HG03469 (cell line): Measurements from ENCODE around the gene NANOS2.
"Not testable (repeated sequence)": the region's sequence is repeated elsewhere in the genome, so short reads cannot be mapped to it uniquely, and the experiment has no call there.

Experiments used
- ATAC-seq: cut with Tn5 transposase; IDR thresholded peaks from one replicate; pipeline ENCODE4 v1.9.1; 2021; ENCODE audit warnings: mild to moderate bottlenecking, moderate library complexity, moderate number of reproducible peaks; ENCODE audit not compliant: unreplicated experiment

Gene NANOS2

GRCh38 chr19:45895983-45896599 lies 18.5 kb downstream of the NANOS2 start:
- ATAC-seq: not testable (repeated sequence)

- no peak for ATAC-seq
These were observed 19.0 kb downstream of the NANOS2 start for GRCh38 chr19:45895519-45895972.

- no peak for ATAC-seq
These were observed 23.7 kb downstream of the NANOS2 start for GRCh38 chr19:45890877-45891276.

GRCh38 chr19:45889210-45889885 lies 25.2 kb downstream of the NANOS2 start:
- no peak for ATAC-seq

GRCh38 chr19:45887200-45887710 lies 27.3 kb downstream of the NANOS2 start:
- no peak for ATAC-seq

GRCh38 chr19:45886427-45887199 lies 28.0 kb downstream of the NANOS2 start:
- ATAC-seq: no peak

GRCh38 chr19:45885556-45886426 lies 28.8 kb downstream of the NANOS2 start, which contains the start of gene IRF2BP1:
TSS of gene IRF2BP1 (minus strand) at chr19:45886141. CDS start at chr19:45885774, 367 bp downstream.
- no peak for ATAC-seq

- no peak for ATAC-seq
These were observed 29.7 kb downstream of the NANOS2 start for GRCh38 chr19:45884682-45885555.

GRCh38 chr19:45883881-45884681 lies 30.5 kb downstream of the NANOS2 start:
- no peak for ATAC-seq

GRCh38 chr19:45883586-45883880 lies 31.0 kb downstream of the NANOS2 start:
- no peak for ATAC-seq

GRCh38 chr19:45882652-45883585 lies 31.7 kb downstream of the NANOS2 start:
- ATAC-seq: no peak

GRCh38 chr19:45881909-45882528 lies 32.6 kb downstream of the NANOS2 start:
- no peak for ATAC-seq

- no peak for ATAC-seq
These were observed 33.3 kb downstream of the NANOS2 start for GRCh38 chr19:45881082-45881908.

- ATAC-seq: no peak
These were observed 34.6 kb downstream of the NANOS2 start for GRCh38 chr19:45879971-45880370.

GRCh38 chr19:45879055-45879454 lies 35.5 kb downstream of the NANOS2 start:
- ATAC-seq: no peak

GRCh38 chr19:45878043-45878794 lies 36.4 kb downstream of the NANOS2 start:
- ATAC-seq: no peak
